Measurements from ENCODE around the gene SAYSD1.

SAYSD1 gene

GRCh38 chr6:39107034-39107433, 8.0 kb downstream of the SAYSD1 start:
- no peak overlapping the region for H3K27ac ChIP-seq
- TF ChIP-seq ZFX (IDR thresholded peaks at IDR 0.05) (no peak), CTCF (conservative IDR thresholded peaks at IDR 0.05) (no peak)

- TF ChIP-seq CTCF (conservative IDR thresholded peaks at IDR 0.05) (no peak), ZFX (IDR thresholded peaks at IDR 0.05) (no peak)
- H3K27ac ChIP-seq, result no peak overlapping the region
Observed at GRCh38 chr6:39104528-39104927, 10.5 kb downstream of the SAYSD1 start.

GRCh38 chr6:39102821-39103136, 12.2 kb downstream of the SAYSD1 start:
- H3K27ac ChIP-seq, result no peak overlapping the region
- TF ChIP-seq ZFX (IDR thresholded peaks at IDR 0.05) (no peak), CTCF (conservative IDR thresholded peaks at IDR 0.05) (no peak)

- no peak overlapping the region; the same call in 1 of the 2 replicates for H3K27ac ChIP-seq
- TF ChIP-seq ZFX (IDR thresholded peaks at IDR 0.05) (no peak), CTCF (conservative IDR thresholded peaks at IDR 0.05) (peak; percentile 26)
Observed at GRCh38 chr6:39102071-39102820, 12.7 kb downstream of the SAYSD1 start.

GRCh38 chr6:39100358-39100757, 14.6 kb downstream of the SAYSD1 start:
- TF ChIP-seq CTCF (conservative IDR thresholded peaks at IDR 0.05) (no peak), ZFX (IDR thresholded peaks at IDR 0.05) (no peak)
- H3K27ac ChIP-seq, result peak overlapping the region; percentile 84

- peak overlapping the region; percentile 58; the same call in 1 of the 2 replicates for H3K27ac ChIP-seq
- TF ChIP-seq ZFX (IDR thresholded peaks at IDR 0.05) (no peak), CTCF (conservative IDR thresholded peaks at IDR 0.05) (no peak)
Observed at GRCh38 chr6:39095578-39095977, 19.4 kb downstream of the SAYSD1 start.

- TF ChIP-seq ZFX (IDR thresholded peaks at IDR 0.05) (no peak), CTCF (conservative IDR thresholded peaks at IDR 0.05) (no peak)
- no peak overlapping the region; the same call in 1 of the 2 replicates for H3K27ac ChIP-seq
Observed at GRCh38 chr6:39093149-39093708, 21.8 kb downstream of the SAYSD1 start.
